ENCODE results near the gene RGS9.

RGS9 gene

DNA sequence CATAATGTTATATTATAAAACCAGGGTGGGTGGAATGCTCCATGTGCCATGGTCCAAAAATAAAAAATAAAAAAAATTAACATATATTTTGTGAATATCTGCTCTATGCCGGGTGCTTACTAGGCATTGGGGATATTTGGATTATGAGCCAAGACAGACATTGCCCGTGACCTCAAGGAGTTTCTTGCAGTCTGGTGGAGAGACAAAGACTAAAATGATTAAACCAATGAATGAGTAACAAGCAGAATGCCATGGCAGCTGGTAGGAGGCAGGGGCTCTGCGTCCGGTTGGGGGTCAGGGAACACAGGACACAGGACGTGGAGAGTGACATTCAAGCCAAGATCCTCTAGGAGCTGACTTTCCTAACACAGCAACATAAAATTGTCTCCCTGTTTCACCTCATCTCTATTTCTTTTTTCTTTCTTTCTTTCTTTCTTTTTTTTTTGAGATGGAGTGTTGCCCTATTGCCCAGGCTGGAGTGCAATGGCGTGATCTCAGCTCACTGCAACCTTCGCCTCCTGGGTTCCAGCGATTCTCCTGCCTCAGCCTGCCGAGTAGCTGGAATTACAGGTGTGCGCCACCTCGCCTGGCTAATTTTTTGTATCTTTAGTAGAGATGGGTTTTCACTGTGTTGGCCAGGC, 35.4 kb downstream of the RGS9 start:
- H3K4me3 ChIP-seq (ENCODE audit: control insufficient read depth in 1 of 7, extremely low read depth in 1 of 7, insufficient read depth in 4 of 7, low read depth in 2 of 7, low read length in 6 of 7): no peak overlapping the region
- no peak overlapping the region for H3K27ac ChIP-seq (ENCODE audit: insufficient read depth in 1 of 2, low read depth in 1 of 2, low read length in 2 of 2, poor library complexity in 1 of 2, severe bottlenecking in 2 of 2)
- CTCF ChIA-PET: interaction anchor here (1.0 to 3.8 kb wide), 9 partner anchors 10 to 253 kb away, joined by 3 to 21 read pairs (median 4); partner anchors contain the start of gene LRRC37A3
- no peaks in the 10 kb centered on the region for H3K36me3 ChIP-seq (ENCODE audit: control insufficient read depth in 4 of 4, insufficient read depth in 4 of 4, low read length in 3 of 4)
- peaks cover 0 to 8% (median 0%) of the 10 kb centered on the region in 5 experiments for H3K9me3 ChIP-seq (ENCODE audit: control extremely low read depth in 1 of 5, control insufficient read depth in 4 of 5, insufficient read depth in 2 of 5, low read depth in 1 of 5, low read length in 4 of 5)
- POLR2A ChIA-PET: interaction anchor here (1.1 kb wide), 1 partner anchor 187 kb away, joined by 4 read pairs; no protein-coding TSS in a partner anchor
- no peaks in the 10 kb centered on the region for H3K27me3 ChIP-seq (replicated peaks in 2 of 5; ENCODE audit: control insufficient read depth in 4 of 5, insufficient read depth in 5 of 5, low read length in 4 of 5)
- DNase-seq: no peak
- WGBS (ENCODE audit: insufficient coverage): 97% methylated on average over 7 of the region's 11 CpGs
- peaks cover 7 to 33% (median 31%) of the 10 kb centered on the region in 4 experiments for H3K4me1 ChIP-seq (ENCODE audit: control extremely low read depth in 1 of 4, control insufficient read depth in 4 of 4, insufficient read depth in 4 of 4, low read length in 3 of 4)

GRCh38 chr17:65173284-65173793, 36.2 kb downstream of the RGS9 start:
- POLR2A ChIA-PET: interaction anchor here (1.1 kb wide), 1 partner anchor 187 kb away, joined by 4 read pairs; no protein-coding TSS in a partner anchor

DNA sequence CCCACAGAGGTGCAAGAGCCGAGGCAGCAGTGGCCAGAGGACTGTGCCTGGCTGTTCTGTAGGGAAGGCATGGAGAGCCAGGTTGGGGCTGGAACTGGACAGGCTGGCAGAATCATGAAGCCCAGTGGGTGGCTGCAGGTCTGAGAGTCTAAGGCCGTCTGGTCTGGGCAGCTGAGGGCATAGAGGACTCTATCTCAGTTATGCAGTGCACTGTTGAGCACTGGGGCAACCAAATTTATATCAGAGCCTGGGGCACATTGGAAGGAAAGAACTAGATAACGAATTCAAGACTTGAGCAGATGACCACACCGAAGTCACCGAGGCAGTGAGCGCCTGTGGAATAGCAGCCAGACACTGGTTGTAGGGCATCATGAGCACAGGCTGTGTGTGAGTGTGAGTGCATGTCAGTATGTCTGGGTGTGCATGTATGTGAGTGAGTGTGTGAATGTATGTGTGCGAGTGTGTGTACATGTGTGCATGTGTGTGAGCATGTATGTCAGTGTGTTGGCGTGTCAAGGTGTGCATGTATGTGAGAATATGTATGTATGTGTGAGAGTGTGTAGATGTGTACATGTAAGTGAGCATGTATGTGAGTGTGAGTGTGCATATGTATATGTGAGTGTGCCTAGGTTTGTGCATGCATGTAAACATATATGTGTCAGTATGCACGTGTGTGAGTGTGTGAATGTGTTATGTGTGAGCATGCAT, 37.0 kb downstream of the RGS9 start:
- Histone ChIP-seq H3K4me3 (ENCODE audit: control insufficient read depth in 1 of 7, extremely low read depth in 1 of 7, insufficient read depth in 4 of 7, low read depth in 2 of 7, low read length in 6 of 7) (no peak overlapping the region), H3K27me3 (replicated peaks in 2 of 5; ENCODE audit: control insufficient read depth in 4 of 5, insufficient read depth in 5 of 5, low read length in 4 of 5) (no peaks in the 10 kb centered on the region), H3K27ac (ENCODE audit: insufficient read depth in 1 of 2, low read depth in 1 of 2, low read length in 2 of 2, poor library complexity in 1 of 2, severe bottlenecking in 2 of 2) (no peak overlapping the region), H3K36me3 (ENCODE audit: control insufficient read depth in 4 of 4, insufficient read depth in 4 of 4, low read length in 3 of 4) (no peaks in the 10 kb centered on the region), H3K4me1 (ENCODE audit: control extremely low read depth in 1 of 4, control insufficient read depth in 4 of 4, insufficient read depth in 4 of 4, low read length in 3 of 4) (peaks cover 7 to 33% (median 31%) of the 10 kb centered on the region in 4 experiments), H3K9me3 (ENCODE audit: control extremely low read depth in 1 of 5, control insufficient read depth in 4 of 5, insufficient read depth in 2 of 5, low read depth in 1 of 5, low read length in 4 of 5) (peaks cover 0 to 8% (median 0%) of the 10 kb centered on the region in 5 experiments)
- ChIA-PET CTCF (interaction anchor here (0.8 to 3.8 kb wide), 6 partner anchors 19 to 73 kb away, joined by 3 to 21 read pairs (median 4); partner anchors contain the start of gene RGS9), POLR2A (interaction anchor here (1.1 kb wide), 1 partner anchor 188 kb away, joined by 4 read pairs; no protein-coding TSS in a partner anchor)
- DNase-seq: peak in 1 of 3 donors; percentile 6
- WGBS (ENCODE audit: insufficient coverage): 87% methylated on average over 9 of the region's 9 CpGs

More at GRCh38 chr17:65173284-65173793, 36.2 kb downstream of the RGS9 start:
- peaks cover 0 to 8% (median 0%) of the 10 kb centered on the region in 5 experiments for H3K9me3 ChIP-seq (ENCODE audit: control extremely low read depth in 1 of 5, control insufficient read depth in 4 of 5, insufficient read depth in 2 of 5, low read depth in 1 of 5, low read length in 4 of 5)
- peaks cover 7 to 33% (median 31%) of the 10 kb centered on the region in 4 experiments for H3K4me1 ChIP-seq (ENCODE audit: control extremely low read depth in 1 of 4, control insufficient read depth in 4 of 4, insufficient read depth in 4 of 4, low read length in 3 of 4)
- no peaks in the 10 kb centered on the region for H3K27me3 ChIP-seq (replicated peaks in 2 of 5; ENCODE audit: control insufficient read depth in 4 of 5, insufficient read depth in 5 of 5, low read length in 4 of 5)
- peak overlapping the region in 3 of 7 experiments; percentile 6 to 12 (median 6) for H3K4me3 ChIP-seq (ENCODE audit: control insufficient read depth in 1 of 7, extremely low read depth in 1 of 7, insufficient read depth in 4 of 7, low read depth in 2 of 7, low read length in 6 of 7)
- CTCF ChIA-PET: interaction anchor here (0.8 to 3.8 kb wide), 10 partner anchors 9 to 235 kb away, joined by 3 to 21 read pairs (median 4); partner anchors contain the start of gene RGS9
- 2% methylated on average over 8 of the region's 12 CpGs for WGBS (ENCODE audit: insufficient coverage)
- H3K27ac ChIP-seq (ENCODE audit: insufficient read depth in 1 of 2, low read depth in 1 of 2, low read length in 2 of 2, poor library complexity in 1 of 2, severe bottlenecking in 2 of 2): no peak overlapping the region
- peak; percentile 79 to 92 (median 90) for DNase-seq
- no peaks in the 10 kb centered on the region for H3K36me3 ChIP-seq (ENCODE audit: control insufficient read depth in 4 of 4, insufficient read depth in 4 of 4, low read length in 3 of 4)

DNA sequence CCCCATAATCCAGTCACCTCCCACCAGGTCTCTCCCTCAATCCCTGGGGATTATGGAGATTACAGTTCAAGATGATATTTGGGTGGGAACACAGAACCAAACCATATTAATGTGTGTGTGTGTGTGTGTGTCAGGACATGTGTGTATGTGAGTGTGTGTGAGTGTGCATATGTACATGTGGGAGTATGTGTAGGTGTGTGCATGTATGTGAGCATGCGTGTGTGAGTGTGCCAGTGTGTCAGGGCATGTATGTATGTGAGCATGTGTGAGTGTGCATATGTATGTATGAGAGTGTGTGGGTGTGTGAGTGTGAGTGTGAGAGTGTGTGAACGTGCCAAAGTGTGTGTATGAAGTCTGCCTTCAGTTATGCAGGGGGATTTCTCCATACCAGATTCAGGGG, 37.8 kb downstream of the RGS9 start:
- Histone ChIP-seq H3K36me3 (ENCODE audit: control insufficient read depth in 4 of 4, insufficient read depth in 4 of 4, low read length in 3 of 4) (no peaks in the 10 kb centered on the region), H3K4me1 (ENCODE audit: control extremely low read depth in 1 of 4, control insufficient read depth in 4 of 4, insufficient read depth in 4 of 4, low read length in 3 of 4) (peaks cover 7 to 33% (median 31%) of the 10 kb centered on the region in 4 experiments), H3K9me3 (ENCODE audit: control extremely low read depth in 1 of 5, control insufficient read depth in 4 of 5, insufficient read depth in 2 of 5, low read depth in 1 of 5, low read length in 4 of 5) (peaks cover 0 to 8% (median 0%) of the 10 kb centered on the region in 5 experiments), H3K27ac (ENCODE audit: insufficient read depth in 1 of 2, low read depth in 1 of 2, low read length in 2 of 2, poor library complexity in 1 of 2, severe bottlenecking in 2 of 2) (no peak overlapping the region), H3K4me3 (ENCODE audit: control insufficient read depth in 1 of 7, extremely low read depth in 1 of 7, insufficient read depth in 4 of 7, low read depth in 2 of 7, low read length in 6 of 7) (no peak overlapping the region), H3K27me3 (replicated peaks in 2 of 5; ENCODE audit: control insufficient read depth in 4 of 5, insufficient read depth in 5 of 5, low read length in 4 of 5) (no peaks in the 10 kb centered on the region)
- POLR2A ChIA-PET: no interaction called here
- CTCF ChIA-PET: no interaction called here
- DNase-seq: no peak
- WGBS (ENCODE audit: insufficient coverage): 100% methylated on average over 1 of the region's 2 CpGs

- DNase-seq: no peak
- H3K9me3 ChIP-seq (ENCODE audit: control extremely low read depth in 1 of 5, control insufficient read depth in 4 of 5, insufficient read depth in 2 of 5, low read depth in 1 of 5, low read length in 4 of 5): peaks cover 0 to under 1% (median 0%) of the 10 kb centered on the region in 5 experiments
- no peaks in the 10 kb centered on the region for H3K36me3 ChIP-seq (ENCODE audit: control insufficient read depth in 4 of 4, insufficient read depth in 4 of 4, low read length in 3 of 4)
- H3K27ac ChIP-seq (ENCODE audit: insufficient read depth in 1 of 2, low read depth in 1 of 2, low read length in 2 of 2, poor library complexity in 1 of 2, severe bottlenecking in 2 of 2): no peak overlapping the region
- ChIA-PET CTCF (no interaction called here), POLR2A (no interaction called here)
- peaks cover 7 to 33% (median 27%) of the 10 kb centered on the region in 4 experiments for H3K4me1 ChIP-seq (ENCODE audit: control extremely low read depth in 1 of 4, control insufficient read depth in 4 of 4, insufficient read depth in 4 of 4, low read length in 3 of 4)
- no peaks in the 10 kb centered on the region for H3K27me3 ChIP-seq (replicated peaks in 2 of 5; ENCODE audit: control insufficient read depth in 4 of 5, insufficient read depth in 5 of 5, low read length in 4 of 5)
- no peak overlapping the region for H3K4me3 ChIP-seq (ENCODE audit: control insufficient read depth in 1 of 7, extremely low read depth in 1 of 7, insufficient read depth in 4 of 7, low read depth in 2 of 7, low read length in 6 of 7)
These were observed 38.8 kb downstream of the RGS9 start for GRCh38 chr17:65175952-65176351.

DNA sequence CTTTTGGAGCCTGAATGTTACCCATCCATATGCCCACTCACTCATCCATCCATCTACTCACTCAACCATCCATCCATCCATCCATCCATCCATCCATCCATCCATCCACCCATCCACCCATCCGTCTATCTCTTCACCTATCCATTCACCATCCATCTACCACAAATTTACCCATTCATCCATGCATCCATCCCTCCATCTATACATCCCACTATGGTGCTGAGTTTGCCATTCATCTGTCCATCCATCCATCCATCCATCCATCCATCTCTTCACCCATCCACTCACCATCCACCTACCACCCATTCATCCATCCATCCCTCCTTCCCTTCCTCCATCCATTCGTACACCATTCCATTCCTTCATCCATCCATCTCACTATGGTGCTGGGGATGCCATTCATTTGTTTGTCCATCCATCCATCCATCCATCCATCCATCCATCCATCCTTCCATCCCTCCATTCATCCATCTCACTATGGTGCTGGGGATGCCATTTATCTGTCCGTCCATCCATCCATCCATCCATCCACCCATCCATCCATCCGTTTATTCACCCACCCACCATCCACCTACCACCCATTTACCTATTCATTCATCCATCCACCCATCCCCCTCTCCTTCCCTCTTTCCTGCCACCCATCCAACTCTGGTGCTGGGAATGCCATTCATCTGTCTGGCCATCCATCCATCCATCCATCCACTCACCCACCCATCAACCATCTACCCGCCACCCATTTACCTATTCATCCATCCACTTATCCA, 39.7 kb downstream of the RGS9 start:
- H3K4me3 ChIP-seq (ENCODE audit: control insufficient read depth in 1 of 7, extremely low read depth in 1 of 7, insufficient read depth in 4 of 7, low read depth in 2 of 7, low read length in 6 of 7): no peak overlapping the region
- CTCF ChIA-PET: interaction anchor here (1.5 to 1.8 kb wide), 3 partner anchors 10 to 42 kb away, joined by 3 to 4 read pairs (median 4); no protein-coding TSS in a partner anchor
- 96% methylated on average over 5 of the region's 5 CpGs for WGBS (ENCODE audit: insufficient coverage)
- peaks cover 9 to 31% (median 26%) of the 10 kb centered on the region in 4 experiments for H3K4me1 ChIP-seq (ENCODE audit: control extremely low read depth in 1 of 4, control insufficient read depth in 4 of 4, insufficient read depth in 4 of 4, low read length in 3 of 4)
- H3K27me3 ChIP-seq (replicated peaks in 2 of 5; ENCODE audit: control insufficient read depth in 4 of 5, insufficient read depth in 5 of 5, low read length in 4 of 5): no peaks in the 10 kb centered on the region
- DNase-seq: no peak
- no peaks in the 10 kb centered on the region for H3K9me3 ChIP-seq (ENCODE audit: control extremely low read depth in 1 of 5, control insufficient read depth in 4 of 5, insufficient read depth in 2 of 5, low read depth in 1 of 5, low read length in 4 of 5)
- H3K36me3 ChIP-seq (ENCODE audit: control insufficient read depth in 4 of 4, insufficient read depth in 4 of 4, low read length in 3 of 4): no peaks in the 10 kb centered on the region
- POLR2A ChIA-PET: no interaction called here
- H3K27ac ChIP-seq (ENCODE audit: insufficient read depth in 1 of 2, low read depth in 1 of 2, low read length in 2 of 2, poor library complexity in 1 of 2, severe bottlenecking in 2 of 2): no peak overlapping the region
